ENCODE results near the gene GGT5.

DNA sequence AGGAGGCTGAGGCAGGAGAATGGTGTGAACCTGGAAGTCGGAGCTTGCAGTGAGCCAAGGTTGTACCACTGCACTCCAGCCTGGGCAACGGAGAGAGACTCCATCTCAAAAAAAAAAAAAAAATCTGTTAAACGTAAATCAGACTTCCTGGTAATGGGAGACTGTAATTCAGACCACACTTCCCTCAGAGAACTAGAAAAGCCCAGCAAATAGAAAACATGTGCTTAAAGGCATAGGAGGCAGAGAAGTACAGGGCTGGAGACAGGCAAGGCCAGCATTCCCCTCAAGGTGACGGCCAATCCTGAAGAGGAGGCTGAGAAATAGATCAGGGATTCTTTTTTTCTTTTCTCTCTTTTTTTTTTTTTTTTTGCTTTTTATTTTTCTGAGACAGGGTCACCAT lies 8.2 kb downstream of the GGT5 start:
- TF ChIP-seq, protein P1, sequence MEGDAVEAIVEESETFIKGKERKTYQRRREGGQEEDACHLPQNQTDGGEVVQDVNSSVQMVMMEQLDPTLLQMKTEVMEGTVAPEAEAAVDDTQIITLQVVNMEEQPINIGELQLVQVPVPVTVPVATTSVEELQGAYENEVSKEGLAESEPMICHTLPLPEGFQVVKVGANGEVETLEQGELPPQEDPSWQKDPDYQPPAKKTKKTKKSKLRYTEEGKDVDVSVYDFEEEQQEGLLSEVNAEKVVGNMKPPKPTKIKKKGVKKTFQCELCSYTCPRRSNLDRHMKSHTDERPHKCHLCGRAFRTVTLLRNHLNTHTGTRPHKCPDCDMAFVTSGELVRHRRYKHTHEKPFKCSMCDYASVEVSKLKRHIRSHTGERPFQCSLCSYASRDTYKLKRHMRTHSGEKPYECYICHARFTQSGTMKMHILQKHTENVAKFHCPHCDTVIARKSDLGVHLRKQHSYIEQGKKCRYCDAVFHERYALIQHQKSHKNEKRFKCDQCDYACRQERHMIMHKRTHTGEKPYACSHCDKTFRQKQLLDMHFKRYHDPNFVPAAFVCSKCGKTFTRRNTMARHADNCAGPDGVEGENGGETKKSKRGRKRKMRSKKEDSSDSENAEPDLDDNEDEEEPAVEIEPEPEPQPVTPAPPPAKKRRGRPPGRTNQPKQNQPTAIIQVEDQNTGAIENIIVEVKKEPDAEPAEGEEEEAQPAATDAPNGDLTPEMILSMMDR (IDR thresholded peaks at IDR 0.05), result no peak
- TF ChIP-seq POLR2A (IDR thresholded peaks at IDR 0.05), result no peak

Measured in vagina (tissue), 2 donors.